ENCODE results near the gene VPS13C.

Gene VPS13C

DNA sequence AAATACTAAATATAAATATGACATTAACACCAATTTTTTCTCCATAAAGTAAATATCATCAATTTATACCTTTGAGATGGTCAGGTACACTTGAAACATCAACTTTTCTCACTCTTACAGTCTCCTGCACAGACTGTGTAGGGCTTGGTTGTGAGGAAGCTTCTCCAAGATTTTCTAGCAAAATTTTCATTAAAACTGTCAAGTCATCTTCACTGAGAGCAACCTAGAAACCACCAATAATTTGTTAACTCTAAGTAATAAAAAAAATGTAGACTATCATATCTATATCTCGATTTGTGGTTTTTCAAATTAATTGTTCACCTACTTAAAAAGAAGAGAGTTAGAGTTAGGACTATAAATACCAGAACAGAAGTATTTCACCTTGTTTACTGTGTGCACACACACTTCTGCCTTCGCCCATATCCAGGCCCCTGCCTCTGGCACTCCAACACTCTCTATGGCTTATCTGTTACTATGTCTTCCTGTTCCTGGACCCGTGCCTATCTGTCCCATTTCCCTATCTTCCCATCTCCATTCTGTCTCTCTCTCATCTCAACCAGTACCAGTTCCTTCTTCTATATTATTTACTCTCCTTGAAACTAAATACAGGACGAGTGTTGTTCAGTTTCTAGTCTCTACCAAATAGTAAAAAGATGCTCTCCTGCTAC lies 123.6 kb downstream of the VPS13C start:
- DNase-seq = no peak

DNA sequence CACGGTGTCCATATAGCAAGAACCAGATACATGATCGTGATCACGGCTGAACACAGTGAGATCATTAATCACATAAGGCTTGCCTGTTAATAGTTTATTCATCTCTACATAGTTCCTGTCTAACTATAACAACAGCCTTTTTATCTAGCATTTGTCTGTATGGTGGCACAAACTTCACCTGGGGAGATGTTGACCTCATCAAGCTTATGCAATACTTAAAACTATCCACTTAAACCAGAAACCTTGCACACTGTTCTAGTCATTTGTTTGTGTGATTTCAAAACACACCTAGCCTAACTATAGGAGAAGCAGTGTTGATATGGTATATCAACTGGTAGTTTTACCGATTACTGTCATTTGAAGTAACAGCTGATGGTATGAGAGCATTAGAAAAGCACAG lies 124.8 kb downstream of the VPS13C start:
- no peak for DNase-seq

DNA sequence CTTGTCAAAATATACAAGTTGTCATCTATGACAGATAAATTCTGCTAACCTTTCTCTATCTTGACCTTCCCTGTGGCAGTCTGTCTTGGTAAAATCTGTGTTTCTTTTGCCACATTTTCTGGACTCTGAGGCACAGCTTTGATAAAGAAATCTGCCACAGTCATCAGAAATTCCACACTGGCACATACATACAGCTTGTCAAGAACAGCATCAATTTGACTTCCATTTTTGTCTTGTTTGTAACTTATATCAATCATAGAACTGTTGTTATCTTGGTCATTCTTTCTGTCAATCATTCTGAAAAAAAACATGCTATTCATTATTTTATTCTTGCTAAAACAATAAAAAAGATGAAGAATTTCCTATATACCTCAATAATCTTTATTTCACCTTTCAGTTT lies 130.8 kb downstream of the VPS13C start:
- no peak for DNase-seq

DNA sequence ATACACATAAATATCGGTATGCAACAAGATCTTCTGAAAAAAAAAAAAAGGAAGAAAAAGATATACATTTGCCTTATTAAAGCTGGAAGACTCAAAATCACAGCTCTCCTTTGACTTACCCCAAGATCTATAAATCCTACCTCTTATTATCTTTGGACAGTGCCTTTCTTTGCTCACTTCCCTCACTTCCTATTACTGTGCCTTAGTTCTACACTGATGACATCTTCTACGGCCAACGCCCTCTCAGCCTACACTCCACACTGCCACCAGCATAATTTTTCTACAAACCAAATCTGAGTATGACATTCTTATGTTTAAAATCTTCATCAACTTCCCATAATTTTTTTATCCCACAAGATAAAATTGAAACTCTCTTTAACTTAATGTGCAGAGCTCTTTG lies 137.1 kb downstream of the VPS13C start:
- no peak for DNase-seq

DNA sequence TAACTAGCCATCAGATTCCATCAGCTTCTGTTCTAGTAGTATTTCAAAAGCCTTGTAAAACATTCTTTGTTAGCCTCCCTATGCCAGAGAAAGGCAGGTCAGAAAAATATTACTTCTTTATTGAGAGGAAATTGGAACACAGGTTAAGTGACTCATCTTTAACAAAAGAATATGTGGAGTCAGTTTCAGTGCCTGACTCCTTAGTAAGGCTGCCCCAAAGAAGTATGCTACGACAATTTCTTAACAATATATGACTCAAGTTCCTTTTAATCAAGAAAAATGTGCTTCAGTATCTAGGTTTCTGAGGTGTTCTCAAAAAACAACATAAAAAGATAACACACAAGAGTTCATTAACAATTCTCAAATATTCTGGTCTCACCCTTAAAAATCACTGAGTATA lies 139.2 kb downstream of the VPS13C start:
- no peak for DNase-seq

DNA sequence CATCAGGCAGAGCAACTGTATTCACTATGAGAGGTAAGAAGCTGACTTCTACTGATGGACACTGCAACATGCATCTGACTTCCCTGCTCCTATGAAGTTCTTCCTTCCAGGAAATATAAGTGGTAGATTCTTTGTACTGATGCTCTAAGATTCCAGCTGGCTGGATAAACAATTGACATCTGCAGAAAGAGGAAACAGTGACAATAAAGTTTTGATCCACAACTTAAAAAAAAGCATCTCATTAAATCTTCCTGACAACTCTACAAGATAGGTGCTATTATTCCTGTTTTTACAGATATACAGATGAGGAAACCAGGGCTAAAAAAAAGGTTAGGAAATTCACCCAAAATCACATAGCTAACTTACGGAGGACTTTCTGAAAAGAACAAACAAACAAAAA lies 142.8 kb downstream of the VPS13C start:
- no peak for DNase-seq

DNA sequence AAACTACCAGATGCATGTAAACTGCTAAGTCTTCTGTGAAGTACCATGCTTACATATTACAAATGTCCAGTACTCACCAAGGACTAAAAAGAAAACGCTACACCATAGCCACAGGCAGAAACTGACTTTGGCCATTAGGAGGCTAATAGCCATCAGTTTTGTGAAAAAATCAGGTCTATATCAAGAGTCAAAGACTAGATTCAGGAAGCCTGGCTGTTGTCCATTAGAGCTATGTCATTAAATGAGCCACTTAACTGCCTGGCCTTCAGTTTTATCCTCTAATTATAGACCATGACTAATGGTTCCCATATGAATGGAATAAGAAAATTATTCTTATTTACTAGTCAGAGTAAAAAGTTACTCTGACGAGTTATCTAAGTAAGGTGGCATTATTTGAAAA lies 144.1 kb downstream of the VPS13C start:
- DNase-seq = no peak

DNA sequence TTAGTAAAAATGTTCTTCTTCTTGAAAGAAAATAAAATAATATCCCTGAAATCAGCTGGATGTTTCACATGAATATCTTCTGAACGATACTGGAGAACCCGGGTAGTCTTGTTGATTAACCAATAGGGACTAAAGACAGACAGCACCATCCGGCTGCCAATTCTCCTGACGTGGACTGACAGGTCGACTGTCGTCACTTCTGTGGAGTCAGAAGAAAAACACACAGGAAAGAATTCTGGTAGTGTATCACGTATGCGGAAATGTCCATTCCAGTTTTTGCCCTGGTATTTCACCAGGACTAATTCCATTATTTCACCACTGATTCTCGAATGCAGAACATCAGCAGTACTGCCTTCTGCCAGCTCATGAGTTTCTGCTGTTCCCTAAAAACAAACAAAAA lies 144.6 kb downstream of the VPS13C start:
- DNase-seq = no peak

DNA sequence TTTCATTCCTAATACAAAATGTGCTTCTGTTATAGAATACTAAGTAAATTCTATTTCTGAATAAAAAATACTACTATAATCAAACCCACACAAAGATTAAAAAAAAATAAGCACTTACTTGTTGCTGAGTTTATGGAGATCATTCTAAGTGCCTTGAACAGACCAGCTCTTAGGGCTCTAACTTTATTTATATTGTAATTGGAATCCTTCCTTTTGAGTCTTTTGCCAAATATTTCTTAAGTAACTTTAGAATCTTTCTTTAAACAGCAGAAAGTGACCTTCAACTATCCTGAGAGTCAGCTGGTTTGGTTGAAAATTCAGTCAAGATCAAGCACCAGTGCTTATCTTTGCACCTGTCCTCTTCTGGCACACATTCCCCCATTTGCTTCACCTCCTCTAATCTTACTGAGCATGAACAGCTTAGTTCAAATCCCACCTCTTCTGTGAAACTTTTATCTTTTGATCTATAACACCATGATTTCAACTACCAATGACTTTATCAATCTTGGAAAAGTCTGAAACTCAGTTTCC lies 149.3 kb downstream of the VPS13C start:
- no peak for DNase-seq

DNA sequence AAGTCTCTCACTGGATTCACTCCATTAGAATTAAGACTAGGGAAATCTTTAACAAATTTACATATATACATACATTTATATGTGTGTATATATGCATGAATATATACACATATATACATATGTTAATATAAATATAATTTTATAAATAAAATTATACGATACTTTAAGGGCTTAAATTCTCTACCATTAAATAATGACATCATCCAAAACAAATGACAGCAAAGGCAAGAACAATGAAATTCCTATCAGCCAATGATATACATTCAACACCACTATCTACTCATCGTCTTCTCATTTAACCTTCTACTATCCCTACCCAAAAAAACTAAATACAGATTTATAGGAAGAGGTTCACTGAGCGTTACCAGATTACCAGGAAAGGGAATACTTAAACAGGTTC lies 152.0 kb downstream of the VPS13C start:
- no peak for DNase-seq

DNA sequence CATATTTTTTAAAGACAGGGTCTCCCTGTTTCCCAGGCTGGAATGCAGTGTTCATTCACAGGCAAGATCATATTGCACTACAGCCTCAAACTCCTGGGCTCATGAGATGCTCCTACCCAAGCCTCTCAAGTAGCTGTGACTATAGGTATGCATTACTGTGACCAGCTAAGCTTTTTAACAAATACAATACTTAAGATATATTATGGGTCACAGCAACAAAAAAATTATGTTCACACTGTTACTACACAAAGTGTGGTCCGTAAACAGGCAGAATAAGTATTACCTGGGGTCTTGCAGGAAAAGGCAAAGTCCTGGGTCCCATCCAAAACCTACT lies 152.5 kb downstream of the VPS13C start:
- DNase-seq = no peak

DNA sequence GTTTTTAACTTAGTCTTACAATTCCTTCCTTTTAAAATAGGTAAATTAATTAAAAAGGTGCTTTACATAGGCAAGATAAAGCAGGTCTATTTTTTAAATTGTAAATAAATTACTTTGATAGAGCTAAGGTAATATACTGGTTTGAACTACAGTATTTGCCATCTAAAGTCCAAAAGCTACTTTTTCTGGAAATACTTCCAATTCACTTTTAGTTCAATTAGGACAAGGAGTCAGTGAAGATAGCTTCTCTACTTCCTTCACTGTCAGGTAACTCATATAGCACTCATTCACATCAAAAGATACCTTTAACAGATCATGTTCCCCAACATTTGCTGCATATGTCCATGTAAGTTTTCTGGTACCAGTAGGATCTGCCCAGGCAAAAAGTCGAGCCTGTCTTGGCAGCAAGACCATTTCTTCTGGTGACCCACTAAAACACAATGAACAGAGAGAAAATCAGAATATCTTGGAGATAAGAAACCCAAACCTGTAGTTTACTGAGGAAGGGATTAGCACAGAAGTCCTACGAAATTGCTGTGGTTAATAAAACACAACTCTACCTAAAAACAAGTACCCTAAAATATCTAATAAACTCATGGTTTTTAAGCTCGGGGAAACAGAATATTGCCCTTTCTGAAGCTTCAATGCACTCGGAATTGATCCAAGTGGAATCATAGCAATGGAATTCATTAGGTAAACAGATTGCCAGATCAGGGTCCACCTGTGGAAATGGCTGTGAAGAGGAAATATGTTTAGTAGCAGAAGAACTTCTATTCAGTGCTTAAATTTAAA lies 153.1 kb downstream of the VPS13C start:
- DNase-seq = no peak

DNA sequence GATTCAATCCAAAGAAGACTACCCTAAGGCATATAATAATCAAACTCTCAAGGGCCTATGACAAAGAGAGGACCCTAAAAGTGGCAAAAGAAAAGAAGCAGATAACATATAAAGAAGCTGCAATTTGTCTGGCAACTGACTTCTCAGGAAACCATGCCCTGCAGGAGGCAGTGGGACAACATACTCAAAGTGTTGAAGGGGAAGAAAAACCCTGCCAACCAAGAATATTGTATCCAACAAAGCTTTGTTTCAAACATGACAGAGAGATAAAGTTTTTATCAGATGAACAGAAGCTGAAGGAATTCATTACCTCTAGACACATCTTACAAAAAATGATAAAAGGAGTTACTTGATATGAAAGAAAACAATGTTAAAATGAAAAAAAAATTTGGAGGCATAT lies 167.1 kb downstream of the VPS13C start:
- DNase-seq = no peak

DNA sequence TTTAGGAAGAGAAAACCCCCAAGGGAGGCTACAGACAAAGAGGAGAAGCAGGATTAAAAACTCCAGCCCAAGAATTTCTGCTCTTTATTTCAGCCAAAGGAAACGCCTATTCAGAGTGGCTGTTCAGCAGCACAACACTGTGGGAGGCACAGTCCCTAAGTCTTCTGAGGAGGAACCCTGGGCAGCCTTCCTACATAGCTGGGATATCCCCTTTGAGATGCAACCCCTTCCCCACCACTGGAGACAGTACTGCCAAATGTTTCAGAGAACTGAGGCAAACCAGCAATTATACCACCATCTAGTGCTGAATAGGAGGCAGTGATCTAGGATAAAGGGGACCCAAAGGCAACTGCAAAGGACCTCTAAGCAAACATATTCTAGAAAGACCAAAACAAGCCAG lies 168.1 kb downstream of the VPS13C start:
- DNase-seq = no peak

DNA sequence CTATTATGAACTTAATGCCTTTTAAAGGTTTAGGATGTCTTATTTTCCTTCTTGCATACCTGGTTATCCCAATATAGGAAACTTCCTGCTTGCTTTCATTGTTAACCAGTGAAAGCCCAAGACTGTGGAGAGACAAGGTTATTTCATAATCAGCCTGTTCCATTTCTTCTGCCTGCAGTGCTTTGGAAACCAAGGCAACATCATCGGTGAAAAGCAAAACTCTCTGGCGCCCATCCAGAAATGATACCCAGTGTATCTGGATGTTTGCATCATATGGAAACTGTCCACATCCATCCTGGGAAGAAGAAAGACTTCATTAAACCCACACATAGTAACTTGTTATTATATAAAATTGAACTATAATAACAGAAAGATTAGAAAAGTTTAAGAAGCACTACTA lies 170.1 kb downstream of the VPS13C start:
- DNase-seq = no peak

DNA sequence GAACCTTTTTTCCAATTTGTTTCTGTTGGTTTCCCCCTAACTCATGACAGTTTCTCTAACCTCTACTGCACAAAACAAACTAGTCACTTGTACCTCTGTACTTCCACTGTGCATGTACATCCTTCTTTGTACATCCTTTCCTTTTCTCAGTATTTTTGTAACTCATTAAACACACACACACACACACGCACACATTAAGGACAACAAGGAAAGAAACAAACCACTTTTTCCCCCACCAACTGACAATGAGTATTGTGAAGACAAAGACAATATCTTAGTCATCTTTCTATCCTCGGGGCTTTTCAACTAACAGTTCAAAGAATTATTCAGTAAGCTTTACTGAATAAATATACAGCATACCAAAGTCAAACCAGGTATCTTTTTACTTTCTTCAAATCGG lies 170.5 kb downstream of the VPS13C start:
- DNase-seq = no peak

DNA sequence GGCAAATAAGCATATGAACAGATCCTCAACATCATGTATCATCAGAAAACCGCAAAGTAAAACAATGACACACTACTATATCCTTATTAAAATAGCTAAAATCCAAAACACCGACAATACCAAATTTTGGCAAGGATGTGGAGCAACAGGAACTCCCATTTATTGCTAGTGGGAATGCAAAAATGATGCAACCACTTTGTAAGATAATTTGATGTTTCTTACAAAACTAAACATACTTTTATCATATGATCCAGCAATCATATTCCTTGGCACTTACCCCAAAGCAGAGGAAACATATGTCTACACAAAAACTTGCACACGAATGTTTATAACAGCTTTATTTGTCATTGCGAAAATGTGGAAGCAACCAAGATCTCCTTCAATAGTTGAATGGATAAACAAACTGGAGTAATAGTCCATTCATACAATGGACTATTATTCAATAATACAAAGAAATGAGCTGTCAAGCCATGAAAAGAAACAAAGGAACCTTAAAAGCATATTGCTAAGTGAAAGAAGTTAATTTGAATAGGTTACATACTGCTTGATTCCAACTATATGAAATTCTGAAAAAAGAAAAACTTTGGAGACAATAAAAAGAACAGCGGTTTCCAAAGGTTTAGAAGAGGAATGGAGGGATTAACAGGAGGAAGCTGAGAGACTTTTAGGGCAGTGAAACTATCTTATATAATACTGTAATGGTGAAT lies 172.0 kb downstream of the VPS13C start:
- DNase-seq = no peak

DNA sequence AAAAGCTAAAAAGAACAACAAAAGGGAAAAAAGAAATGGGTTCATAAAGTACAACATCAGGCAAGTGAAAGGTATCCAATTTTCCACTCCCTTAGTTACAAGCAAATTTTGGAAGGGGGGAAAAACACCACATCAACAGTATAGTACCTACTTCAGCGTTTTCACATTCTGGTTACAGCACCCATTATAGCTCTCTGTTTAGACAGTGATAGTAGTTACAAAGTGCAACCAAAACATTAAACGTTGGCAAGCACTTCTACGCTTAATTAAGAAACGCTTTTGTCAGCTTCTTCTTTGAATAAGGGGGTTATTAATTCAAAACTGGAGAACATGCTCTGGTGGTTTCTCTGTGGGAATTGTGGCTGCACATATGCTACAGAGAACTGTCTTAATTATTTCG lies 180.2 kb downstream of the VPS13C start:
- no peak for DNase-seq

DNA sequence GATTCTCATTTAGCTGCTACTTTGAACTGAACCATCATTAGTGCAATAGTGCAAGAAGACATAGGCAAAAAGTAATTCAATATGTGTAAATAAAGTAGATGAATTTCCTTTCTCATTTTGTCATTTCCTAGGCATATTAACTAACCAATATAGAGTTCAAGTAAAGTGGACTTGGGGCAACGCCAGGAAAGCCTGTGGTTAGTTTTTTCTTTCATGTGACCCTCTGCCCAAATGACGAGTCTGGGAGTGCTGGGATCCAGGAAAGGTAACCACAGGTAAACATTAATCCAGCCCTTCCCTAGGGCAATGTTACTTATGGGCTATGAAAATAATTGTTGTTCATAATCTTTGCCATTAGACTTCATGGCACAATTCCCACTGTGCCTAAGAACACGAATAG lies 181.0 kb downstream of the VPS13C start:
- DNase-seq = no peak

DNA sequence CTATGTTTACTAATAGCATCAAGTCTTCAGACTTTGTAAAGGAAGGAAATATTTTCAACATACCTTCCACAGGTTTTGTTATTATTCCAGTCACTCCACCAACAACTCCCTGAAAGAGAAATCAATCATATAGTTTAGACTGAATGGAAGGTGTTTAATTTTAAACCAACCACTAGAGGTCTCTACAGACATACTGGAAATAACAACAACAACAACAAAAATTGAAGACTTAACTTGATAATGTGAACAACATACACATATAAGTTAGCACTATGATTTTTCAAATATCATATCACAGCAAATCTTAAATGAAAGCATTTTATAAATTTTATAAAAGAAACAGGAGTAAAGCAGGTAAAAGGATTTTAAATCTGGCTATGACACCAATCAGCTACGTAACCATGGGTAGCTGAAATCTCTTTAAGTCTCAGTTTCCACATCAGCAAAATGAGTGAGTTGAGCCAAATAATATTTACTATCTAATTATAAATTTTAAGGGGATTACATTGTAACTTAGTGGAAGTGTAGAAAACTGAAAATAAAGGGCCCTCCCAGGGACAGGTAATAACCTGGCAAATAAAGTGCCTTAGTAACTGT lies 188.2 kb downstream of the VPS13C start:
- DNase-seq = no peak

DNA sequence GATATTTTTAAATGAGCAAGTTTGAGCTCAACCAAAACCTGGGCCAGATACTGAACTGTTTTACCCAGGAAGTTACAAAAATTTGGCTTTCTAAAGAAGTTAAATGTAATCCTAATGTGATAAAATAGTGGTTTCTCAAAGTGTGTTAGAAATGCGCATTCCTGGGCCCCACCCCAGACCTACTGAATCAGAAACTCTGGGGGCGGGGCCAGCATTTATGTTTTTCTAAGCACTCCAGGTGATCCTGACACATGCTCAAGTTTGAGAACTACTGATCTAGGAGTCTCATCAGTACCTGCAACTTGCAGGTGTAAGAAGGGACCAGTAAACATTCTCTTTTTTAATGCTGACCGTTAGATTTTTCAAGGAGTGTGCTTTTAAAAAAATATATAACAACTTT lies 190.6 kb downstream of the VPS13C start:
- DNase-seq = no peak

DNA sequence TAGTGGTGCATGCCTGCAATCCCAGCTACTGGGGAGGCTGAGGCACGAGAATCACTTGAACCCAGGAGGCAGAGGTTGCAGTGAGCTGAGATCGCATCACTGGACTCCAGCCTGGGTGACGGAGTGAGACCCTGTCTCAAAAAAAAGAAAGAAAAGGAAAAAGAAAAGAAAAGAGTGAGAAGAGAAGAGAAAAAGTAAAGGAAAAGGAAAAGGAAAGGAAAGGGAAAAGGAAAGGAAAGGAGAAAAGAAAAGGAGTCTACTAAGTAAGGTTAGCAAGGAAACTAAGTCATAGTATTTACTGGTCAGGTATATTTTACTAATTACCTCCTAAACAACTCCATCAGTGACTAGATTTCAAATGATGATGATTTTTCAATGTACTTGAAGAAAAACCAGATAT lies 198.3 kb downstream of the VPS13C start:
- no peak for DNase-seq

DNA sequence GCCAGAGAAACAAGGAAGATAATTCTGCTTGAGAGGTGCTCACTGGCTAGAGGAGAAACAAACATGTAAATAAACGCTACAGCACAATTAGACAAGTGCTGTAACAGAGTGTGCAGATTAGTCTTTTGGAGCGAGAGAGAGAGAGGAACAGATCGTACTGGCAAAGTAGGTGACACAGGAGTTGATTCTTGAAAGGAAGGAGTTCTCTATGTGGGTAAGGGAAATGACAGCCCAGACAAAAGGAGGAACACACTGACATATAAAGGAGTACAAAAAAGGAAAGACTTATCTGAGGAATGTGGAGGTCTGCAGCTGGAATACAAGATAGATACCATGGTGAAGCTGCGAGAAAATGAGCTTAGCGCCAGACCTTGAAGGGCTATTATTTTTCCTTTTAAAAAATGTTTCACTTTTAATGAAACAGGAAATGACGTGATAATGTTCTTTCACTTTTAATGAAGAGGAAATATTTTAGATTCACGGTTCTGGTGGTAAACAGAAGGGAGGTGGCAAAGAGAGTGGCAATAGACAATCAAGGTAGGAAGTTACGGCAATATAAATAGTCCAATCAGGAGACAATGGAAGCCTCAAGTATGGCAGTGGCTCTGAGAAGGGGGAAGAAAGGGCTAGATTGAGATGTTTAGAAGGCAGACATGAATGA lies 202.9 kb downstream of the VPS13C start:
- no peak for DNase-seq

Measured in stimulated activated CD4-positive, alpha-beta T cell treated with anti-CD3 and anti-CD28 coated beads, Interleukin-2, amount 100 ng/mL, for 48 hours (primary cell).